Stimulated activated CD4-positive, alpha-beta T cell treated with anti-CD3 and anti-CD28 coated beads, TNF-alpha, amount 100 ng/mL, for 24 hours (primary cell): ENCODE data around the gene TRIM47.
A peak's percentile ranks its signal among the peaks of the same experiment; 100 is the strongest.

Source experiments
- DNase-seq, 3 experiments: peaks; one replicate each; pipeline ENCODE4 v3.0.0-alpha.2; 2020; ENCODE audit warnings: low read depth in 3 of 3

Gene TRIM47

DNA sequence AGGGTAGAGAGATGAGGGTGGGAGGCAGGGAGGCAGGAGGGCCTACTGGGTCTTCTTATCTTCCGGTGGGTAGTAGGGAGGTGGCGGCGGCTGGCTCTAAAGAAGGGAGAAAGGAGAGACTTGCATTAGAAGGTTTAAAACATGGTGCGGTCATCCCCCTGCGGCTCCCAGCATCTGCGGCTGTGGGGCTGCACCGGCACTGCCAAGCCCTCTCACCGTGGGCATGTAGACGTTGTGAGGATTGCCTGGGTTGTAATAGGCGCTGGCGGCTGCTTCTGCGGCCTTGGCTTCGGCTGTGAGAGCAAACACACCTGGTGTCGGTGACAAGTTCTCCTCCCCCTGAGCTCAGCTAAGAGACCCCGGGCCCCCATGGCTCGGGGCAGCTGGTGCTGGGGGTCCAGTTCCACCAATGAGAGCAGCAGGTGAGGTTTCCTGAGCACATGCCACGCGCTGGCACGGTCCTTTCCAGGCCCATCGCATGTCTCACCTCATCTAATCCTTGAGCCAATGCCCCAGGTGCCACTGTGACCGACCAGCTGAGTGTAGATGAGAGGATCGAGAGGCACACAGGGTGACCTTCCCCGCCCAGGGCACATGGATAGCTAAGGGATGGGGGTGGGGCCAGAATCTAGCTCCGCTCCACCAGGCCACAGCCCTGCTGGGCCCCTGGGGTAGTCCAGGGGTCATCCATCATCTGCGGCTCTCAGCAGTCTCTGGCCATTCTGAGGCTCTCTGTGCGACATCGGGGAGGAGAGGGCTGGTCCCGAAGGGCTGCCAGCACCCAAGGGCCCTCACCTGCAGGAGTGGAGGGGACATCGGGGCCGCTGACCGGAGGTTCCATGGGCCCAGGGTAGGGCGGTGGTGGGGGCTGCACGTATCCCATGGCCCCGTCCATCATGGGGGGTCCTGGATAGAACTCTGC is 31.4 kb downstream of the TRIM47 start:
- DNase-seq: no peak

DNA sequence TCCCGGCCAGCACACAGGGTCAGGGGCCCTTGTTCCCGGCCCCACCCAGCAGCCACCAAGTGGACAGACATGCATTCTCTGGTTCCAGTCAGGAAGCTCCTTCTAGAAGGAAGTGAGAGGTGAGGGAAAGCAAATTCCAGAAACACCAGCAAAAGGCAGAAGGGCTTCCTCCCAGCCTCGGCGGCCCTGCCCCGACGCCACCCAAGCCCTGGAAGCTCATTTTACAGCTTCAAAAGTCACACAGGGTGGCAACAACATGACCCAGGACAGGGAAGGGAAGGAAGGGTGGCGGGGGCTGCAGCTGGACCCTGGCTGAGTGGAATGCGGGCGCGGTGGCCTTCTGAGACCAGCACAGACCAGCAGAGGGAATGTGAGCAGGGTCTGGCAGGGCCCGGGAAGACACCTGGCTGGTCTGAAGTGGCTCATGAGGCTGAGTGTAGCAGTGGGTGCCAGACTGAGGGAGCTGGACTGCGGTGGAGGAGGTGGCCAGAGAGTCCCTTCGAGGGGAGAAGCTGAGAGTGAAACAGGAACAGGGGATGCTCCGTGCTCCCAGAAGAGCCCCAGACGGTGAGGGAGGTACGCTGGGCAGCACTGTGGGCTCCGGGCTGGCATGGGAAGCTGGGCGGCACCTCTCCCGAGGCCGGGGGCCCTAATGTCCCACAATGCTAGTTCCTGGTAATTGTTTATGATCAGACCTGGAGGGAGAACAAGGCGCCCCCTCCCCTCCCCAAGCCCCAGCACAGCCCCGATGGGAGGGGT is 32.3 kb downstream of the TRIM47 start:
- no peak for DNase-seq

DNA sequence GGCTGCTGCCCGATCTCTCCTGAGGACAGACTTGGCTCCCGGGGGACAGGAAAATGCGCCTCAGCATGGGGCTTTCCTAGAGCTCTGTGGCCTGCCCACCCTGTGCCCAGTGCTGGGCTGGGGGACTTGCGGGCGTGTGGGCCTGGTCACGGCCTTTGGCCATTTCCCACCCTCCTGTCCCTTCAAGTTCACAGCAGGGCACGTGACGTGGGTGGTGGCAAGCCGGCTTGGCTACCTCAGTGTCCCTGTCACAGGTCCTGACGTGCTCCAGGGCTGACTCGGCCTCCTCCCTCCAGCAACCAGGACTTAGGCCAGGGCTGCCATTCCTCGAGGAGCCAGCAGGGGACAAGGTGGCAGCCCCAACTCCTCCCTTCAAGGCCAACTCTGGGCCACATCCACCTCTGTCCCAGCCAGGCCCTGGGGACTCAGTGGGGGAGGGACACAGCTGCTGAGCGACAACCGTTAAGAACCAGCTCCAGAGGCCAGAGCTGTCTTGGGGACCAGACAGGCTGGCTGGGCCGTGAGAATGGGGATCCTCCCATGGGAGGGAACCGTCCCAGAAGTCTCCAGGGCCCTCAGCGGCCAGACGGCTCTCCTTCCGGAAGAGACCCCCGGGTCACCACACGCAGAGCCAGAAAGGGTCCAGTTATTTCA is 33.2 kb downstream of the TRIM47 start:
- DNase-seq: peak in 1 of 3 experiments; percentile 68

- peak in 1 of 3 experiments; percentile 41 for DNase-seq
Measured at GRCh38 chr17:75844530-75845057, 33.8 kb downstream of the TRIM47 start.

GRCh38 chr17:75843577-75844529 is 34.5 kb downstream of the TRIM47 start, which contains the start of gene UNC13D:
TSS of gene UNC13D (minus strand) at chr17:75844404. CDS start at chr17:75844337, 67 bp downstream.
- peak in 1 of 3 experiments; percentile 57 for DNase-seq

GRCh38 chr17:75842963-75843576 is 35.3 kb downstream of the TRIM47 start:
- DNase-seq: no peak

DNA sequence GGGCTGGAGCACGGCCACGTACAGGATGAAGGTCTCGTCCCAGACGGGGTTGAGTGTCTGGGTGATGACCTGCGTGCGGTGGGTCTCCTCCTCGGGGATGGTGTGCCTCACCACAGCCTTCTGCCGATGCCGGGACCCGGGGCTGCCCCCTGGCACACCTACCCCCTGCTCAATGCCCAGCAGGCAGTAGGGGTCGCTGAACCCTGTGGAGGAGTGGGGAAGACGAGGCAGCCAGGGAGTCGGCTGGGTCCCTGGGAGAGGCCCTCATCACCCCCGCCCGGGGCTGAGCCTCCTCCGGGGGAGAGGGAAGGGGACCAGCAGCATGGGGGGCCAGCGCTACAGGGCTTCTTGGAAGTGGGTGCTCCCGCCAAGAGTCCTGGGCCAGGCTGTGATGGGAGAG is 36.0 kb downstream of the TRIM47 start:
- DNase-seq: no peak

GRCh38 chr17:75840799-75841164 is 37.6 kb downstream of the TRIM47 start:
- no peak for DNase-seq

DNA sequence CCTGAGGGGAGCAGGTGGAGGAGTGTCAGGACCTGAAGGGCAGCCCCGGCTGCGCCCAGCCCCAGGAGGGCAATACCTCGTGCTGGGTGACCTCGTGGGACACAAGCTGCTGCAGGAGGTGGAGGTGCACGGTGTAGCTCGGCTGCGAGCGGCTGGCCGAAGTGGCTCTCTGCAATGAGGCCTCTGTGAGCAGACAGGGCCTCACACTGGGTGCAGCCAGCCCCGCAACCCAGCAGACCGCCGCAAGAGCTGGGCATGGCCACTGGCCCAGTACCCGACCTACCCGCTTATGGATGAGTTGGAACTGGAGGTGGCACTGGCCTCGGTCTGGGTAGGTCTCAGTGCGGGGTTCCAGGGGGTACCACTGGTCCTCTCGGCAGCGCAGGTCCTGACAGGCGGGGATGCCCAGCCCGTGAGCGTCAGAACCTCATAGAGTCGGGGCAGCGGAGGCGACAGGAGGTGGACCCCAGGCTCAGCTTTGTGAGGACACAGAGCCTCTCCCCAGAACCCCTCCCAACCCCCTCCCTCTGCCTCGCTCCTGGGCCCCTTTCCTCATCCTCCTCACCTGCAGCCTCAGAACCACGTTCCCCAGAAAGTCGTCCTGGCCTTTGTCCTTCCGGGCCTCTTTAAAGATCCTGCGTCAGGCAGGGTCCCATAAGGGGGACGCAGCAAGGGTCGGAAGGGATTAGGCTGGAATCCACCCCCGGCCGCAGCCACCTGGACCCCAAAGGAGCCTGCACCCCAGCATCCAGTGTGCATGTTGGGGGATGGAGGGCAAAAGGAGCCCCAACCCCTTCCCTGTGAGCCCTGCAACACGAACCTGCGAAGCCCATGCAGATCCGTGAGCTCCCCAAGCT is 38.2 kb downstream of the TRIM47 start:
- no peak for DNase-seq

GRCh38 chr17:75838410-75838809 is 40.0 kb downstream of the TRIM47 start:
- no peak for DNase-seq

DNA sequence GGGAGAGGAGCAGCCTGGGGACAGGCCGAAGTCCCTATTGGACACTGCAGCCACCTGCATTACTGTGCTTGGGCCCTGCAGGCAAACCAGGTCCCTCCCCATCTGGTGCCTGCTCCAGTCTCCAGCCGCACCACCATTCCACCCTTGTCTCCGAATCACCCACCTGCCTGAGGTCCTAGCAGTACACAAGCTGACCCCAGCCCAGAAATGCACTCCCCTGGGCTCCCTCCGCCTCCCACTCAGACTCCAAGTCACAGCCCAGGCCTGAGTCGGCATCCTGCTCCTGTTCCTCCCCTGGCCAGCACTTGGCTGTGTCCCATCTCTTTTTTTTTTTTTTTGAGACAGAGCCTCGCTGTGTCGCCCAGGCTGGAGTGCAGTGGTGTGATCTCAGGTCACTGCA is 40.5 kb downstream of the TRIM47 start:
- no peak for DNase-seq

DNA sequence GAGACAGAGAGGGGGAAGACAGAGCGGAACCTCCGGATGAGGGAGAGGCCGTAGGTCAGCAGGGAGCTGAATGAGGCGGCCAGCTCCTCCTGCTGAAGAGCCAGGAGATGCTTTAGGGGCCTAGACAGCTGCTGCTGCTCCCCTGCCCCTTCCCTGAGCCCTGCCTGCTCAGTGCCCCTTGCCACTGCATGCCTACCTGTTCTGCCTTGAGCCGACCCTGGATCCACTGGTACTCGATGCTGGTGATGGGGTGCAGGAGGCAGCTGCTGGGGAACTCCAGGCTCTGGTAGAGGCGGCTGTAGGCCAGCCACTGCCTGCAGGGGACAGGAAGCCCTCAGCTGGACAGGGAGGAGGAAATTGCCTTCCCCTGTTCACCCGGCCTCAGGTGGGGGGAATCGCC is 41.8 kb downstream of the TRIM47 start:
- no peak for DNase-seq

DNA sequence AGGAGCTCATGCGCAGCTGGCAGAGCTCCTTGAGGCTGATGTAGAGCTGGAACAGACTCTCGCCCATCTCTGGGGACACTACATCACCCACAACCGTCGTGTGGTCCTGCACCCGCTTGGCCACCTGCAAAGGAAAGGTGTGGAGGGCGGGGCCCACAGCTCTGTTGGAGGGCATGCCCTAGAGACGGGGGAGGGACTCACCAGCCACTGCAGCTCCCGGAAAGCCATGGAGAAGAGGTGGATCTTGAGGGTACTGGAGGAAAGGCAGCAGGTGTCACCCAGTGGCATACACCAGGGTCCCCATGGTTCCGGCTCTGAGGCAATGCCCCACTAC is 42.8 kb downstream of the TRIM47 start:
- no peak for DNase-seq

- DNase-seq: no peak
Measured at GRCh38 chr17:75834928-75835653, 43.3 kb downstream of the TRIM47 start.

GRCh38 chr17:75834279-75834920 is 44.0 kb downstream of the TRIM47 start:
- no peak for DNase-seq

GRCh38 chr17:75832652-75833400 is 45.6 kb downstream of the TRIM47 start:
- DNase-seq: no peak

DNA sequence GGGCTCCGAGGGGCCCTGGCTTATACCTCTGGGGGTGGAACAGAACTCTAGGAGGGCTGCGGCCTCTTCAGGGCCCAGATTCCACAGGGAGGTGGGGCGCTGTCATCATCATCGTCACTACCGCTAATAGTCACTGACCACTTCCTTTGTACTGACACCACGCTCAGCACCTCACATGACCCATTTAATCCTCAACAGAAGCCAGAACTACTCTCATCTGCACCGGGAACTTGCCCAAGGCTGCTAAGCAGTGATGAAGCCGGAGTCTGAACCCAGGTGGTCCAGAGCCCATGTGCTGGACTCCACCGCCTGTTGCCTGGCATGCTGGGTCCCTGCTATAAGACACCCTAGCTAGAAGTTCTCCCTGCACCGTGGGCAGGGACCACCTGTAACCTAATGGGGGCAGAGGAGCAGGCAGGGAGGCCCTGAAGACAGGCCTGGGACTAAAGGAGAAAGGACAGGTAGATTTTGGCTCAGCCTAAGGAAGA is 46.2 kb downstream of the TRIM47 start:
- no peak for DNase-seq
